Esophagus squamous epithelium (tissue), 5 donors: Measurements from ENCODE around the gene KCNJ11. TPM values are rescaled to one million over a fixed set of nuclear protein-coding genes. Genes with fewer than 3 reads are reported as not detected.

Source experiments
- DNase-seq: peaks from one replicate; lab custom pipeline; 2025; lab: John Stamatoyannopoulos, UW
- H3K27ac ChIP-seq, 4 donors: fragments of 200-600 bp; sonication (generic); one replicate each; pipeline ENCODE4 v1.5.1; 2016 to 2019; ENCODE audit warnings: mild to moderate bottlenecking in 1 of 4
- H3K27me3 ChIP-seq, 4 donors: fragments of 200-600 bp; sonication (generic); 1 replicate in 3 of 4; 2 replicates in 1 of 4; pipeline versions ENCODE4 v1.5.1 to v1.6.0; 2017 to 2021; ENCODE audit warnings: antibody characterized with exemption in 1 of 4
- H3K36me3 ChIP-seq, 3 donors: fragments of 200-600 bp; sonication (generic); one replicate each; pipeline ENCODE4 v1.5.1; 2016 to 2019
- H3K4me1 ChIP-seq, 3 donors: fragments of 200-600 bp; sonication (generic); one replicate each; pipeline ENCODE4 v1.5.1; 2017 to 2019
- H3K4me3 ChIP-seq, 4 donors: fragments of 200-600 bp; sonication (generic); 1 replicate in 3 of 4; 2 replicates in 1 of 4; pipeline ENCODE4 v1.5.1; 2016 to 2019; ENCODE audit warnings: mild to moderate bottlenecking in 2 of 4, moderate library complexity in 1 of 4
- H3K9me3 ChIP-seq, 3 donors: fragments of 200-600 bp; sonication (generic); one replicate each; pipeline ENCODE4 v1.5.1; 2016 to 2019
- CTCF ChIP-seq, 6 experiments: fragments of 450-650 bp in 4 of 6; fragments of 200-600 bp in 2 of 6; sonication (generic) in 2 of 6; IDR thresholded peaks; one replicate each; pipeline ENCODE4 v1.5.1; 2016 to 2019; ENCODE audit warnings: antibody characterized with exemption in 6 of 6, mild to moderate bottlenecking in 4 of 6, moderate library complexity in 4 of 6
- POLR2A ChIP-seq, 4 donors: fragments of 450-650 bp; IDR thresholded peaks; one replicate each; pipeline ENCODE4 v1.6.1; 2017; ENCODE audit warnings: antibody characterized with exemption in 4 of 4, mild to moderate bottlenecking in 4 of 4, moderate library complexity in 3 of 4
- WGBS, 2 donors: methylation state at CpG; one replicate each; pipeline ENCODE4 v1.1.5; 2018; 5-methylcytosine and 5-hydroxymethylcytosine counted together
- intact Hi-C: fragments of 100-400 bp; cut with DNase I; formaldehyde crosslinking; loops from one replicate; pipeline ENCODE4 v1.15.0; 2022
- total RNA-seq, 4 donors: library from RNA; depleted of rRNA; stranded (reverse); fragments of >200 nt; gene quantifications; one replicate each; pipeline ENCODE4 v1.1.0, GENCODE V29; 2016
- donor health status: DM: yes; HTN: yes; CAD: no.

Gene KCNJ11
- total RNA-seq, 4 donors from 2014 or later, result 1.0 to 1.6 (median 1.3) TPM

- Histone ChIP-seq H3K36me3 (no peaks in the 10 kb centered on the region), H3K27ac (no peak overlapping the region), H3K27me3 (no peaks in the 10 kb centered on the region), H3K9me3 (no peaks in the 10 kb centered on the region), H3K4me1 (peaks cover 0 to 18% (median 6%) of the 10 kb centered on the region in 3 donors), H3K4me3 (no peak overlapping the region)
- DNase-seq, result no peak
- intact Hi-C loops, result no loop called here
- TF ChIP-seq POLR2A (IDR thresholded peaks at IDR 0.05) (no peak), CTCF (IDR thresholded peaks at IDR 0.05) (no peak)
- WGBS, 2 donors, result 77 to 82% methylated on average over 18 of the region's 18 CpGs
Measured at GRCh38 chr11:17403980-17404759, 15.7 kb upstream of the KCNJ11 start.

GRCh38 chr11:17402486-17402885 is 14.0 kb upstream of the KCNJ11 start:
- Histone ChIP-seq H3K4me1 (peaks cover 0 to 18% (median 6%) of the 10 kb centered on the region in 3 donors), H3K36me3 (no peaks in the 10 kb centered on the region), H3K9me3 (no peaks in the 10 kb centered on the region), H3K27me3 (no peaks in the 10 kb centered on the region), H3K4me3 (no peak overlapping the region), H3K27ac (no peak overlapping the region)
- TF ChIP-seq CTCF (IDR thresholded peaks at IDR 0.05) (no peak), POLR2A (IDR thresholded peaks at IDR 0.05) (no peak)
- intact Hi-C loops, result no loop called here
- WGBS, 2 donors, result 80 to 90% methylated on average over 1 to 5 of the region's 8 CpGs
- no peak for DNase-seq

GRCh38 chr11:17401841-17402240 is 13.4 kb upstream of the KCNJ11 start:
- H3K4me3 ChIP-seq, result no peak overlapping the region
- H3K27ac ChIP-seq, result no peak overlapping the region
- WGBS, 2 donors, result 76 to 78% methylated on average over 6 of the region's 8 CpGs
- no peak for DNase-seq
- peaks cover 0 to 18% (median 6%) of the 10 kb centered on the region in 3 donors for H3K4me1 ChIP-seq
- H3K27me3 ChIP-seq, result no peaks in the 10 kb centered on the region
- no peaks in the 10 kb centered on the region for H3K36me3 ChIP-seq
- H3K9me3 ChIP-seq, result no peaks in the 10 kb centered on the region
- intact Hi-C loops, result no loop called here
- TF ChIP-seq CTCF (IDR thresholded peaks at IDR 0.05) (no peak), POLR2A (IDR thresholded peaks at IDR 0.05) (no peak)

- Histone ChIP-seq H3K36me3 (no peaks in the 10 kb centered on the region), H3K27me3 (no peaks in the 10 kb centered on the region), H3K4me1 (peaks cover 0 to 12% (median 4%) of the 10 kb centered on the region in 3 donors), H3K27ac (no peak overlapping the region), H3K4me3 (no peak overlapping the region), H3K9me3 (no peaks in the 10 kb centered on the region)
- TF ChIP-seq POLR2A (IDR thresholded peaks at IDR 0.05) (no peak), CTCF (IDR thresholded peaks at IDR 0.05) (no peak)
- 73% methylated on average over 2 of the region's 2 CpGs; no CpG with 5 or more reads in 1 of the 2 donors for WGBS, 2 donors
- DNase-seq, result no peak
- intact Hi-C loops, result no loop called here
Measured at GRCh38 chr11:17401316-17401715, 12.9 kb upstream of the KCNJ11 start.

GRCh38 chr11:17400048-17400775 is 11.8 kb upstream of the KCNJ11 start:
- TF ChIP-seq POLR2A (IDR thresholded peaks at IDR 0.05) (no peak), CTCF (IDR thresholded peaks at IDR 0.05) (no peak)
- 67 to 87% methylated on average over 18 to 19 of the region's 19 CpGs for WGBS, 2 donors

More at GRCh38 chr11:17400048-17400775, 11.8 kb upstream of the KCNJ11 start:
- no peak overlapping the region for H3K27ac ChIP-seq
- intact Hi-C loops, result no loop called here
- H3K4me3 ChIP-seq, result no peak overlapping the region
- no peaks in the 10 kb centered on the region for H3K9me3 ChIP-seq
- H3K36me3 ChIP-seq, result no peaks in the 10 kb centered on the region
- H3K4me1 ChIP-seq, result peaks cover 0 to 1% (median 0%) of the 10 kb centered on the region in 3 donors
- DNase-seq, result no peak
- no peaks in the 10 kb centered on the region for H3K27me3 ChIP-seq
